HepG2 (cell line): Measurements from ENCODE around the gene TACC2. TPM values are rescaled to one million over a fixed set of nuclear protein-coding genes. Genes with fewer than 3 reads are reported as not detected.

Experiments used
- ATAC-seq: fragments of 200-7000 bp; cut with Tn5 transposase; 3 replicates; pipeline ENCODE4 v1.9.1; 2020; ENCODE audit warnings: mild to moderate bottlenecking, moderate library complexity
- BruUV-seq: library from RNA; stranded (reverse); fragments of 400-500 nt; replicated peaks from 2 replicates; lab custom pipeline; 2021; lab: Mats Ljungman, UMichigan
- CTCF ChIA-PET: fragments of 300-600 bp; formaldehyde crosslinking; extraction: SDS; loops from one replicate; lab custom pipeline; 2021; ENCODE audit warnings: low total read pairs, inconsistent platforms, low intra/inter-chr PET ratio; lab: Yijun Ruan, JAX
- POLR2A ChIA-PET: fragments of 350-600 bp; sonication (Branson Sonifier 250); formaldehyde crosslinking; loops from one replicate; lab custom pipeline; 2020; ENCODE audit warnings: antibody characterized with exemption, inconsistent platforms; lab: Yijun Ruan, JAX
- DNase-seq: peaks from one replicate; pipeline ENCODE4 v3.0.0-alpha.2; 2015; ENCODE audit warnings: low spot score
- FAIRE-seq: peaks from 3 replicates; lab custom pipeline; 2011; peaks lifted over from hg19 to GRCh38; lab: Jason Lieb, UNC
- H2AFZ ChIP-seq: one replicate; pipeline ENCODE4 v1.6.1; 2011; ENCODE audit warnings: low read length, inconsistent platforms
- H3K27ac ChIP-seq: fragments of 300-600 bp; 3 replicates; pipeline ENCODE4 v1.8.0; 2011; ENCODE audit warnings: mixed run types, mild to moderate bottlenecking, mixed read lengths, low read length, inconsistent platforms; ENCODE audit not compliant: insufficient read depth; ENCODE audit errors: extremely low read length
- H3K27me3 ChIP-seq, 2 experiments: fragments of 200-600 bp in 1 of 2; 2 replicates in 1 of 2; 3 replicates in 1 of 2; pipeline versions ENCODE4 v1.6.0 to v1.8.0; 2011; ENCODE audit warnings: low read length in 2 of 2, mild to moderate bottlenecking in 2 of 2, moderate library complexity in 2 of 2, inconsistent platforms in 1 of 2; ENCODE audit not compliant: insufficient read depth in 2 of 2, control insufficient read depth in 1 of 2
- H3K36me3 ChIP-seq, 2 experiments: fragments of 200-600 bp in 1 of 2; replicated peaks in 1 of 2; 2 replicates in 1 of 2; 3 replicates in 1 of 2; pipeline versions ENCODE4 v1.5.1 to v1.8.0; 2011; ENCODE audit warnings: low read length in 2 of 2, inconsistent platforms in 1 of 2; ENCODE audit not compliant: insufficient read depth in 2 of 2, control insufficient read depth in 1 of 2
- H3K4me1 ChIP-seq: 2 replicates; pipeline ENCODE4 v1.5.1; 2012; ENCODE audit warnings: low read length, inconsistent platforms; ENCODE audit not compliant: insufficient read depth
- H3K4me2 ChIP-seq: 2 replicates; pipeline ENCODE4 v1.6.0; 2011; ENCODE audit warnings: low read depth, low read length, inconsistent platforms
- H3K4me3 ChIP-seq, 3 experiments: fragments of 200-600 bp in 1 of 3; sonication (generic), shearing (Covaris generic) in 1 of 3; replicated peaks in 1 of 3; 2 replicates each; pipeline ENCODE4 v1.5.1; 2011 to 2016; ENCODE audit warnings: low read length in 3 of 3, inconsistent platforms in 2 of 3, low read depth in 2 of 3, mild to moderate bottlenecking in 2 of 3, control low read depth in 1 of 3, mixed read lengths in 1 of 3; ENCODE audit not compliant: insufficient read depth in 1 of 3
- H3K79me2 ChIP-seq: one replicate; pipeline ENCODE4 v1.6.1; 2011; ENCODE audit warnings: low read length, inconsistent platforms; ENCODE audit not compliant: insufficient read depth
- H3K9ac ChIP-seq: 2 replicates; pipeline ENCODE4 v1.6.0; 2011; ENCODE audit warnings: mild to moderate bottlenecking, low read depth, low read length, inconsistent platforms; ENCODE audit not compliant: insufficient read depth
- H3K9me3 ChIP-seq: 2 replicates; pipeline ENCODE4 v1.5.1; 2012; ENCODE audit warnings: mild to moderate bottlenecking, low read length
- H4K20me1 ChIP-seq: 2 replicates; pipeline ENCODE4 v1.6.0; 2011; ENCODE audit warnings: inconsistent platforms, mild to moderate bottlenecking, low read length, moderate library complexity; ENCODE audit not compliant: insufficient read depth
- ASH2L ChIP-seq: fragments of 300-600, 200-600 bp; sonication (generic); IDR thresholded peaks from 2 replicates; pipeline ENCODE4 v1.7.0; 2017; ENCODE audit warnings: low read depth, mild to moderate bottlenecking, moderate library complexity, mixed read lengths, low read length; ENCODE audit not compliant: insufficient read length
- CBX5 ChIP-seq: sonication (generic); formaldehyde crosslinking; IDR thresholded peaks from 2 replicates; pipeline ENCODE4 v1.4.0; 2020; ENCODE audit warnings: missing genetic modification reagents, borderline replicate concordance
- EED ChIP-seq: sonication (generic); formaldehyde crosslinking; IDR thresholded peaks from 2 replicates; pipeline ENCODE4 v1.5.0; 2020; ENCODE audit warnings: mild to moderate bottlenecking, missing genetic modification reagents
- ELF1 ChIP-seq: sonication (generic); formaldehyde crosslinking; IDR thresholded peaks from 2 replicates; pipeline ENCODE4 v1.4.0; 2020; ENCODE audit warnings: missing genetic modification reagents
- HOXA9 ChIP-seq: sonication (generic); formaldehyde crosslinking; IDR thresholded peaks from 2 replicates; pipeline ENCODE4 v1.8.1; 2022; ENCODE audit warnings: missing genetic modification reagents, mild to moderate bottlenecking, moderate library complexity, borderline replicate concordance
- MTF2 ChIP-seq: sonication (generic); formaldehyde crosslinking; IDR thresholded peaks from 2 replicates; pipeline ENCODE4 v1.5.0; 2020; ENCODE audit warnings: missing genetic modification reagents, borderline replicate concordance
- PAF1 ChIP-seq: IDR thresholded peaks from 2 replicates; pipeline ENCODE4 v1.6.1; 2016; ENCODE audit warnings: missing genetic modification reagents, missing compliant biosample characterization
- SNAPC4 ChIP-seq: sonication (generic); formaldehyde crosslinking; IDR thresholded peaks from 2 replicates; pipeline ENCODE4 v1.4.0; 2020; ENCODE audit warnings: mild to moderate bottlenecking, missing genetic modification reagents
- SP2 ChIP-seq: sonication (generic); formaldehyde crosslinking; IDR thresholded peaks from 2 replicates; pipeline ENCODE4 v1.5.1; 2020; ENCODE audit warnings: mild to moderate bottlenecking, missing genetic modification reagents
- ZFAT ChIP-seq: sonication (generic); formaldehyde crosslinking; conservative IDR thresholded peaks from 2 replicates; pipeline ENCODE4 v1.8.1; 2023; ENCODE audit warnings: missing genetic modification reagents, inconsistent platforms
- ZNF256 ChIP-seq: sonication (generic); formaldehyde crosslinking; conservative IDR thresholded peaks from 2 replicates; pipeline ENCODE4 v1.4.0; 2020; ENCODE audit warnings: missing genetic modification reagents
- ZNF331 ChIP-seq: sonication (generic); formaldehyde crosslinking; IDR thresholded peaks from 2 replicates; pipeline ENCODE4 v1.4.0; 2020; ENCODE audit warnings: missing genetic modification reagents
- ZNF367 ChIP-seq: sonication (generic); formaldehyde crosslinking; IDR thresholded peaks from 2 replicates; pipeline ENCODE4 v1.4.0; 2020; ENCODE audit warnings: missing genetic modification reagents, borderline replicate concordance
- ZNF468 ChIP-seq: sonication (generic); formaldehyde crosslinking; IDR thresholded peaks from 2 replicates; pipeline ENCODE4 v1.8.0; 2022; ENCODE audit warnings: mild to moderate bottlenecking, moderate library complexity, missing genetic modification reagents
- WGBS: methylation state at CpG from one replicate; pipeline ENCODE4 v1.1.6; 2017; ENCODE audit warnings: low lambda C conversion rate; 5-methylcytosine and 5-hydroxymethylcytosine counted together
- in situ Hi-C: cut with HindIII; loops from 2 replicates; pipeline ENCODE4 v1.10.0; 2017; ENCODE audit warnings: low pct_unique_long_range_greater_than_20kb; ENCODE audit not compliant: extremely low pct_ligation_motif_present
- intact Hi-C: fragments of 100-400 bp; cut with micrococcal nuclease; formaldehyde crosslinking; loops from one replicate; pipeline ENCODE4 v1.10.0; 2022; ENCODE audit not compliant: unreplicated experiment
- polyA plus RNA-seq, 8 experiments: library from polyadenylated mRNA; depleted of rRNA in 3 of 8; stranded (reverse) in 7 of 8; unstranded in 1 of 8; fragments of >200 nt; fragmentation: Illumina TruSeq in 4 of 8; extraction: Trizol in 4 of 8; gene quantifications; 2 replicates each; pipeline versions ENCODE4 v1.2.1 to v1.2.3, GENCODE V29; 2011 to 2016; ENCODE audit warnings: low read depth in 4 of 8, missing spikeins in 1 of 8, mixed read lengths in 1 of 8; ENCODE audit not compliant: insufficient read depth in 1 of 8
- total RNA-seq, 5 experiments: library from RNA; depleted of rRNA; stranded (reverse); fragments of >200 nt; fragmentation: Illumina TruSeq; extraction: Trizol; gene quantifications; 2 replicates each; pipeline ENCODE4 v1.2.3, GENCODE V29; 2016; ENCODE audit warnings: low read depth in 1 of 5
- TF ChIP-seq, protein P1 (sequence below): sonication (generic); formaldehyde crosslinking; conservative IDR thresholded peaks from 2 replicates; pipeline ENCODE4 v1.8.1; 2023; ENCODE audit warnings: missing genetic modification reagents
- TF ChIP-seq, protein P2 (sequence below): sonication (generic); formaldehyde crosslinking; IDR thresholded peaks from 2 replicates; pipeline ENCODE4 v1.4.0; 2020; ENCODE audit warnings: mild to moderate bottlenecking, missing genetic modification reagents
- TF ChIP-seq, protein P3 (sequence below): sonication (generic); formaldehyde crosslinking; IDR thresholded peaks from 2 replicates; pipeline ENCODE4 v1.5.0; 2020; ENCODE audit warnings: mild to moderate bottlenecking, missing genetic modification reagents

The TACC2 gene
- total and polyA plus RNA-seq, 2 of the 13 experiments (the other 11 are each of a cell fraction or from before 2014, with no cell fraction given) = 11.8 to 16.0 TPM

GRCh38 chr10:122198631-122199030, 209.7 kb downstream of the TACC2 start (continued):
- TF ChIP-seq, protein P1, sequence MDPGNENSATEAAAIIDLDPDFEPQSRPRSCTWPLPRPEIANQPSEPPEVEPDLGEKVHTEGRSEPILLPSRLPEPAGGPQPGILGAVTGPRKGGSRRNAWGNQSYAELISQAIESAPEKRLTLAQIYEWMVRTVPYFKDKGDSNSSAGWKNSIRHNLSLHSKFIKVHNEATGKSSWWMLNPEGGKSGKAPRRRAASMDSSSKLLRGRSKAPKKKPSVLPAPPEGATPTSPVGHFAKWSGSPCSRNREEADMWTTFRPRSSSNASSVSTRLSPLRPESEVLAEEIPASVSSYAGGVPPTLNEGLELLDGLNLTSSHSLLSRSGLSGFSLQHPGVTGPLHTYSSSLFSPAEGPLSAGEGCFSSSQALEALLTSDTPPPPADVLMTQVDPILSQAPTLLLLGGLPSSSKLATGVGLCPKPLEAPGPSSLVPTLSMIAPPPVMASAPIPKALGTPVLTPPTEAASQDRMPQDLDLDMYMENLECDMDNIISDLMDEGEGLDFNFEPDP (CRISPR knock-in tag) = no peak
- TF ChIP-seq EED (CRISPR knock-in tag) (no peak), SP2 (CRISPR knock-in tag) (no peak), MTF2 (CRISPR knock-in tag) (no peak), CBX5 (CRISPR knock-in tag) (no peak), ZNF367 (CRISPR knock-in tag) (no peak), ZNF468 (CRISPR knock-in tag) (no peak), ASH2L (no peak), ZFAT (CRISPR knock-in tag) (no peak), HOXA9 (no peak)
- TF ChIP-seq, protein P2, sequence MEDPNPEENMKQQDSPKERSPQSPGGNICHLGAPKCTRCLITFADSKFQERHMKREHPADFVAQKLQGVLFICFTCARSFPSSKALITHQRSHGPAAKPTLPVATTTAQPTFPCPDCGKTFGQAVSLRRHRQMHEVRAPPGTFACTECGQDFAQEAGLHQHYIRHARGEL = no peak

- no peak; the same call in 2 of the 3 replicates for ATAC-seq
- WGBS = 98% methylated on average over 9 of the region's 9 CpGs
- in situ Hi-C loops = no loop called here
- TF ChIP-seq SNAPC4 (no peak), ZNF256 (CRISPR knock-in tag) (no peak), PAF1 (CRISPR knock-in tag) (no peak), ZNF331 (CRISPR knock-in tag) (no peak), ELF1 (CRISPR knock-in tag) (no peak)
- TF ChIP-seq, protein P3, sequence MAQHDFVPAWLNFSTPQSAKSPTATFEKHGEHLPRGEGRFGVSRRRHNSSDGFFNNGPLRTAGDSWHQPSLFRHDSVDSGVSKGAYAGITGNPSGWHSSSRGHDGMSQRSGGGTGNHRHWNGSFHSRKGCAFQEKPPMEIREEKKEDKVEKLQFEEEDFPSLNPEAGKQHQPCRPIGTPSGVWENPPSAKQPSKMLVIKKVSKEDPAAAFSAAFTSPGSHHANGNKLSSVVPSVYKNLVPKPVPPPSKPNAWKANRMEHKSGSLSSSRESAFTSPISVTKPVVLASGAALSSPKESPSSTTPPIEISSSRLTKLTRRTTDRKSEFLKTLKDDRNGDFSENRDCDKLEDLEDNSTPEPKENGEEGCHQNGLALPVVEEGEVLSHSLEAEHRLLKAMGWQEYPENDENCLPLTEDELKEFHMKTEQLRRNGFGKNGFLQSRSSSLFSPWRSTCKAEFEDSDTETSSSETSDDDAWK = no peak
Measured at GRCh38 chr10:122199070-122199469, 210.1 kb downstream of the TACC2 start.

More at GRCh38 chr10:122199070-122199469, 210.1 kb downstream of the TACC2 start:
- Histone ChIP-seq H2AFZ (no peak overlapping the region), H3K27me3 (no peaks in the 10 kb centered on the region), H3K4me3 (no peak overlapping the region), H3K27ac (no peak overlapping the region), H3K4me1 (peaks cover 6% of the 10 kb centered on the region; the same call in 1 of the 2 replicates), H3K9me3 (no peaks in the 10 kb centered on the region), H3K36me3 (peaks cover 27 to 34% of the 10 kb centered on the region in 2 experiments), H3K9ac (no peak overlapping the region), H4K20me1 (no peaks in the 10 kb centered on the region), H3K4me2 (no peak overlapping the region), H3K79me2 (no peaks in the 10 kb centered on the region)
- POLR2A ChIA-PET = no interaction called here
- FAIRE-seq (no peak), DNase-seq (no peak)
- intact Hi-C loops = no loop called here
- BruUV-seq = no TSS peak
- CTCF ChIA-PET = no interaction called here
